Measurements from ENCODE around the gene ZC3H18. TPM values are rescaled to one million over a fixed set of nuclear protein-coding genes. Genes with fewer than 3 reads are reported as not detected.

The ZC3H18 gene
- total RNA-seq, 1 experiment from 2014 or later = 61.8 TPM

GRCh38 chr16:88527186-88527936, 42.8 kb upstream of the ZC3H18 start:
- DNase-seq (ENCODE audit: low spot score) = peak; percentile 86
- Mint-ChIP-seq H3K4me3 (no peak overlapping the region), H3K9me3 (no peaks in the 10 kb centered on the region), H3K4me1 (peaks cover 6% of the 10 kb centered on the region; the same call in 1 of the 2 replicates), H3K36me3 (peaks cover 6% of the 10 kb centered on the region; the same call in 1 of the 2 replicates), H3K27ac (no peak overlapping the region), H3K27me3 (ENCODE audit: low read depth) (no peaks in the 10 kb centered on the region)
- ATAC-seq = peak; percentile 79
- CTCF ChIA-PET = interaction anchor here (1.0 kb wide), 1 partner anchor 90 kb away, joined by 3 read pairs; no protein-coding TSS in a partner anchor
- no peak for TF ChIP-seq KAT7 (CRISPR knock-in tag; IDR thresholded peaks at IDR 0.05; ENCODE audit: borderline replicate concordance)
- no peak for TF ChIP-seq CBFB (CRISPR knock-in tag; IDR thresholded peaks at IDR 0.05; ENCODE audit: low read depth)
- TF ChIP-seq NR3C1 (CRISPR knock-in tag; conservative IDR thresholded peaks at IDR 0.05; ENCODE audit: low read depth) = no peak
- TF ChIP-seq ZNF121 (CRISPR knock-in tag; IDR thresholded peaks at IDR 0.05) = no peak
- TF ChIP-seq SP1 (CRISPR knock-in tag; conservative IDR thresholded peaks at IDR 0.05) = peak; percentile 46; the same call in 1 of the 2 replicates
- TF ChIP-seq TCF7 (CRISPR knock-in tag; IDR thresholded peaks at IDR 0.05; ENCODE audit: low read depth) = no peak
- TF ChIP-seq OVOL2 (CRISPR knock-in tag; IDR thresholded peaks at IDR 0.05; ENCODE audit: borderline replicate concordance) = no peak
- TF ChIP-seq NR2C2 (CRISPR knock-in tag; IDR thresholded peaks at IDR 0.05) = no peak
- TF ChIP-seq NFATC4 (CRISPR knock-in tag; IDR thresholded peaks at IDR 0.05) = no peak
- TF ChIP-seq ZNF138 (CRISPR knock-in tag; conservative IDR thresholded peaks at IDR 0.05) = no peak
- TF ChIP-seq MAX (CRISPR knock-in tag; IDR thresholded peaks at IDR 0.05) = no peak
- TF ChIP-seq ATF6 (CRISPR knock-in tag; IDR thresholded peaks at IDR 0.05) = no peak
- TF ChIP-seq MYBL2 (CRISPR knock-in tag; IDR thresholded peaks at IDR 0.05) = no peak
- no peak for TF ChIP-seq ATF2 (CRISPR knock-in tag; IDR thresholded peaks at IDR 0.05; ENCODE audit: borderline replicate concordance, low read depth)
- TF ChIP-seq ERG (CRISPR knock-in tag; IDR thresholded peaks at IDR 0.05) = no peak
- TF ChIP-seq CREB1 (CRISPR knock-in tag; IDR thresholded peaks at IDR 0.05) = no peak
- peak; percentile 70 for TF ChIP-seq ZNF423 (CRISPR knock-in tag; IDR thresholded peaks at IDR 0.05)
- no peak for TF ChIP-seq ZNF671 (CRISPR knock-in tag; IDR thresholded peaks at IDR 0.05)
- peak; percentile 68 for TF ChIP-seq CTCF (IDR thresholded peaks at IDR 0.05)
- no peak for TF ChIP-seq CREM (CRISPR knock-in tag; IDR thresholded peaks at IDR 0.05)
- TF ChIP-seq ZNF396 (CRISPR knock-in tag; IDR thresholded peaks at IDR 0.05; ENCODE audit: borderline replicate concordance) = no peak
- no peak for TF ChIP-seq SOX15 (CRISPR knock-in tag; IDR thresholded peaks at IDR 0.05)
- POLR2A ChIA-PET = interaction anchor here (0.7 kb wide), 2 partner anchors 59 to 276 kb away, joined by 3 to 7 read pairs; no protein-coding TSS in a partner anchor

Data from WTC11 (cell line).